Liver (tissue), 9 donors: ENCODE measurements around the gene NUAK1. TPM values are rescaled to one million over a fixed set of nuclear protein-coding genes. Genes with fewer than 3 reads are reported as not detected.
A peak's percentile ranks its signal among the peaks of the same experiment; 100 is the strongest.
"Not testable (repeated sequence)": the region's sequence is repeated elsewhere in the genome, so short reads cannot be mapped to it uniquely, and the experiment has no call there.

Experiments
- DNase-seq: peaks from one replicate; pipeline ENCODE4 v3.0.0-alpha.2; 2017; ENCODE audit warnings: low spot score
- H3K27ac ChIP-seq, 2 donors: one replicate each; pipeline ENCODE4 v1.7.0; 2013; ENCODE audit warnings: inconsistent platforms in 2 of 2, low read length in 2 of 2, control low read depth in 1 of 2, low read depth in 1 of 2, mild to moderate bottlenecking in 1 of 2
- H3K27me3 ChIP-seq, 4 donors: one replicate each; pipeline versions ENCODE4 v1.6.1 to v1.7.0; 2013; ENCODE audit warnings: low read length in 3 of 4, inconsistent platforms in 1 of 4, mild to moderate bottlenecking in 1 of 4, moderate library complexity in 1 of 4; ENCODE audit not compliant: control insufficient read depth in 4 of 4, insufficient read depth in 4 of 4
- H3K36me3 ChIP-seq, 4 donors: one replicate each; pipeline versions ENCODE4 v1.6.1 to v1.7.0; 2013; ENCODE audit warnings: low read length in 3 of 4, mild to moderate bottlenecking in 3 of 4, low read depth in 1 of 4, moderate library complexity in 1 of 4; ENCODE audit not compliant: control insufficient read depth in 4 of 4, insufficient read depth in 3 of 4
- H3K4me1 ChIP-seq, 4 donors: one replicate each; pipeline versions ENCODE4 v1.6.1 to v1.7.0; 2013; ENCODE audit warnings: low read length in 3 of 4, mild to moderate bottlenecking in 3 of 4, moderate library complexity in 1 of 4; ENCODE audit not compliant: control insufficient read depth in 4 of 4, insufficient read depth in 4 of 4
- H3K4me3 ChIP-seq, 3 donors: one replicate each; pipeline versions ENCODE4 v1.6.1 to v1.7.0; 2013; ENCODE audit warnings: low read length in 3 of 3, control low read depth in 1 of 3, low read depth in 1 of 3, mild to moderate bottlenecking in 1 of 3
- H3K9ac ChIP-seq, 2 donors: one replicate each; pipeline ENCODE4 v1.7.0; 2013; ENCODE audit warnings: low read length in 2 of 2, mild to moderate bottlenecking in 2 of 2, moderate library complexity in 2 of 2, control low read depth in 1 of 2, low read depth in 1 of 2
- H3K9me3 ChIP-seq, 4 donors: one replicate each; pipeline versions ENCODE4 v1.6.1 to v1.7.0; 2013; ENCODE audit warnings: low read length in 3 of 4; ENCODE audit not compliant: control insufficient read depth in 4 of 4
- CTCF ChIP-seq: fragments of 150-350 bp; IDR thresholded peaks from 2 replicates; pipeline ENCODE4 v1.5.1; 2017; ENCODE audit warnings: improper control_type of control experiment, low read depth, low read length; ENCODE audit not compliant: missing input control
- EGR1 ChIP-seq, 2 donors: IDR thresholded peaks; 2 replicates each; pipeline ENCODE4 v1.6.1; 2016 to 2018; ENCODE audit warnings: antibody characterized with exemption in 2 of 2, low read depth in 2 of 2
- FOXA1 ChIP-seq: IDR thresholded peaks from 2 replicates; pipeline ENCODE4 v1.6.1; 2016; ENCODE audit warnings: antibody characterized with exemption
- FOXA2 ChIP-seq: IDR thresholded peaks from 2 replicates; pipeline ENCODE4 v1.6.1; 2016; ENCODE audit warnings: antibody characterized with exemption
- GABPA ChIP-seq, 2 donors: IDR thresholded peaks in 1 of 2; conservative IDR thresholded peaks in 1 of 2; 2 replicates each; pipeline ENCODE4 v1.6.1; 2016; ENCODE audit warnings: antibody characterized with exemption in 2 of 2, mild to moderate bottlenecking in 1 of 2, moderate library complexity in 1 of 2
- HNF4A ChIP-seq, 2 donors: conservative IDR thresholded peaks; 2 replicates each; pipeline ENCODE4 v1.6.1; 2016; ENCODE audit warnings: antibody characterized with exemption in 2 of 2, mild to moderate bottlenecking in 2 of 2
- JUND ChIP-seq, 2 donors: IDR thresholded peaks; 2 replicates each; pipeline ENCODE4 v1.6.1; 2016; ENCODE audit warnings: antibody characterized with exemption in 2 of 2
- MAX ChIP-seq: IDR thresholded peaks from 2 replicates; pipeline ENCODE4 v1.6.1; 2016; ENCODE audit warnings: antibody characterized with exemption
- RAD21 ChIP-seq, 2 donors: IDR thresholded peaks; 2 replicates each; pipeline ENCODE4 v1.6.1; 2016; ENCODE audit warnings: antibody characterized with exemption in 2 of 2, mild to moderate bottlenecking in 2 of 2
- REST ChIP-seq: IDR thresholded peaks from 2 replicates; pipeline ENCODE4 v1.6.1; 2016; ENCODE audit warnings: antibody characterized with exemption, mild to moderate bottlenecking
- RXRA ChIP-seq, 2 donors: IDR thresholded peaks; 2 replicates each; pipeline ENCODE4 v1.6.1; 2017 to 2018; ENCODE audit warnings: antibody characterized with exemption in 2 of 2, mild to moderate bottlenecking in 1 of 2
- SP1 ChIP-seq: IDR thresholded peaks from 2 replicates; pipeline ENCODE4 v1.6.1; 2018; ENCODE audit warnings: antibody characterized with exemption, mild to moderate bottlenecking
- YY1 ChIP-seq: IDR thresholded peaks from 2 replicates; pipeline ENCODE4 v1.6.1; 2016; ENCODE audit warnings: antibody characterized with exemption, mild to moderate bottlenecking
- ZBTB33 ChIP-seq: IDR thresholded peaks from 2 replicates; pipeline ENCODE4 v1.6.1; 2016; ENCODE audit warnings: antibody characterized with exemption
- WGBS: extraction: QIAGEN DNeasy Blood & Tissue Kit; methylation state at CpG from one replicate; pipeline ENCODE4 v1.1.7; 2013; 5-methylcytosine and 5-hydroxymethylcytosine counted together
- polyA plus RNA-seq, 2 donors: library from polyadenylated mRNA; stranded (reverse) in 1 of 2; unstranded in 1 of 2; fragments of 200-250 nt in 1 of 2; fragments of >200 nt in 1 of 2; fragmentation: Nextera tagmentation in 1 of 2; extraction: Ambion mirVana in 1 of 2; gene quantifications; one replicate each; pipeline versions ENCODE4 v1.2.1 to v1.2.3, GENCODE V29; 2013 to 2015
- total RNA-seq, 2 donors: library from RNA; depleted of rRNA; stranded (reverse); fragments of >200 nt; gene quantifications; one replicate each; pipeline ENCODE4 v1.2.3, GENCODE V29; 2014
- donor health status: healthy.
- donor health status: healthy.
- donor health status: healthy.
- donor health status: healthy.
- donor health status: healthy.

Gene NUAK1
- total and polyA plus RNA-seq, 4 donors: 2.5 to 9.3 (median 3.9) TPM

GRCh38 chr12:106144847-106145246 lies 6.1 kb upstream of the NUAK1 start:
- no peak overlapping the region for H3K4me3 ChIP-seq
- DNase-seq: no peak
- peaks cover 0 to 63% (median 48%) of the 10 kb centered on the region in 4 donors for H3K4me1 ChIP-seq
- TF ChIP-seq YY1 (no peak), SP1 (no peak), REST (no peak), CTCF (no peak), EGR1 (IDR thresholded peaks at IDR 0.05; ENCODE audit: low read depth in 2 of 2) (no peak), RAD21 (IDR thresholded peaks at IDR 0.05) (no peak), GABPA (IDR thresholded peaks at IDR 0.05 in 1 of 2, conservative IDR thresholded peaks at IDR 0.05 in 1 of 2) (no peak), HNF4A (conservative IDR thresholded peaks at IDR 0.05) (no peak), FOXA1 (no peak), FOXA2 (no peak), ZBTB33 (no peak)
- 58% methylated on average over 2 of the region's 2 CpGs for WGBS
- H3K27me3 ChIP-seq: no peaks in the 10 kb centered on the region
- H3K9ac ChIP-seq: no peak overlapping the region
- H3K36me3 ChIP-seq: no peaks in the 10 kb centered on the region
- H3K9me3 ChIP-seq: no peaks in the 10 kb centered on the region
- peak overlapping the region in 1 of 2 donors; percentile 73 for H3K27ac ChIP-seq

- TF ChIP-seq RXRA (IDR thresholded peaks at IDR 0.05): no peak
- TF ChIP-seq JUND (IDR thresholded peaks at IDR 0.05): no peak
- no peak for TF ChIP-seq EGR1 (IDR thresholded peaks at IDR 0.05; ENCODE audit: low read depth in 2 of 2)
- TF ChIP-seq FOXA2: no peak
- no peak for TF ChIP-seq GABPA (IDR thresholded peaks at IDR 0.05 in 1 of 2, conservative IDR thresholded peaks at IDR 0.05 in 1 of 2)
- TF ChIP-seq MAX: no peak
- WGBS: 86% methylated on average over 7 of the region's 7 CpGs
- H3K9me3 ChIP-seq: no peaks in the 10 kb centered on the region
- no peak for DNase-seq
- no peak overlapping the region for H3K27ac ChIP-seq
- no peak overlapping the region for H3K4me3 ChIP-seq
- no peaks in the 10 kb centered on the region for H3K36me3 ChIP-seq
- peaks cover 0 to 57% (median 43%) of the 10 kb centered on the region in 4 donors for H3K4me1 ChIP-seq
- H3K9ac ChIP-seq: no peak overlapping the region
- H3K27me3 ChIP-seq: no peaks in the 10 kb centered on the region
Measured at GRCh38 chr12:106142591-106143261, 4.0 kb upstream of the NUAK1 start.

GRCh38 chr12:106141920-106142319 lies 3.2 kb upstream of the NUAK1 start:
- H3K4me3 ChIP-seq, DNase-seq, H3K27me3 ChIP-seq, H3K9me3 ChIP-seq, H3K36me3 ChIP-seq, H3K9ac ChIP-seq, H3K27ac ChIP-seq: not testable (repeated sequence)
- 92% methylated on average over 8 of the region's 8 CpGs for WGBS
- H3K4me1 ChIP-seq: peaks cover 0 to 59% (median 48%) of the 10 kb centered on the region in 4 donors
